ENCODE results near the gene MEF2A. TPM values are rescaled to one million over a fixed set of nuclear protein-coding genes. Genes with fewer than 3 reads are reported as not detected.

MEF2A gene
- total and polyA plus RNA-seq, 8 donors, result 56.1 to 68.4 (median 63.0) TPM

GRCh38 chr15:99727330-99727729 lies 161.5 kb downstream of the MEF2A start:
- no peaks in the 10 kb centered on the region for H3K9me3 ChIP-seq
- no peak overlapping the region for H3K27ac ChIP-seq
- ATAC-seq (no peak), DNase-seq (no peak)
- no peak for TF ChIP-seq CTCF (IDR thresholded peaks at IDR 0.05)
- H3K27me3 ChIP-seq, result no peaks in the 10 kb centered on the region
- H3K4me1 ChIP-seq, result peaks cover 0 to 9% of the 10 kb centered on the region in 2 donors
- peaks cover 0 to 19% of the 10 kb centered on the region in 2 donors for H3K36me3 ChIP-seq
- intact Hi-C loops (cut with DNase I), result loop anchor here in 1 of 2 donors (10.0 kb wide), 1 partner anchor 443 kb away; no protein-coding TSS in a partner anchor
- no peak overlapping the region for H3K4me3 ChIP-seq

- no peak overlapping the region for H3K27ac ChIP-seq
- DNase-seq (no peak), ATAC-seq (no peak)
- intact Hi-C loops (cut with DNase I), result loop anchor here in 1 of 2 donors (10.0 kb wide), 1 partner anchor 443 kb away; no protein-coding TSS in a partner anchor
- H3K36me3 ChIP-seq, result peaks cover 0 to 19% of the 10 kb centered on the region in 2 donors
- no peak for TF ChIP-seq CTCF (IDR thresholded peaks at IDR 0.05)
- no peaks in the 10 kb centered on the region for H3K9me3 ChIP-seq
- peaks cover 0 to 12% of the 10 kb centered on the region in 2 donors for H3K4me1 ChIP-seq
- no peaks in the 10 kb centered on the region for H3K27me3 ChIP-seq
- H3K4me3 ChIP-seq, result no peak overlapping the region
Measured at GRCh38 chr15:99727733-99728132, 161.9 kb downstream of the MEF2A start.

GRCh38 chr15:99728916-99729315 lies 163.1 kb downstream of the MEF2A start:
- no peak for DNase-seq
- no peak for TF ChIP-seq CTCF (IDR thresholded peaks at IDR 0.05)
- intact Hi-C loops (cut with DNase I), result loop anchor here in 1 of 2 donors (10.0 kb wide), 1 partner anchor 444 kb away; no protein-coding TSS in a partner anchor
- no peak overlapping the region for H3K4me3 ChIP-seq
- no peaks in the 10 kb centered on the region for H3K27me3 ChIP-seq
- peaks cover 0 to 15% of the 10 kb centered on the region in 2 donors for H3K4me1 ChIP-seq
- peaks cover 0 to 19% of the 10 kb centered on the region in 2 donors for H3K36me3 ChIP-seq
- no peak for ATAC-seq
- no peak overlapping the region for H3K27ac ChIP-seq
- H3K9me3 ChIP-seq, result no peaks in the 10 kb centered on the region

- peaks cover 0 to 19% of the 10 kb centered on the region in 2 donors for H3K36me3 ChIP-seq
- intact Hi-C loops (cut with DNase I), result loop anchor here in 1 of 2 donors (10.0 kb wide), 1 partner anchor 445 kb away; no protein-coding TSS in a partner anchor
- H3K4me1 ChIP-seq, result peaks cover 0 to 15% of the 10 kb centered on the region in 2 donors
- no peak overlapping the region for H3K27ac ChIP-seq
- no peak for DNase-seq
- no peak for TF ChIP-seq CTCF (IDR thresholded peaks at IDR 0.05)
- no peak overlapping the region for H3K4me3 ChIP-seq
- H3K27me3 ChIP-seq, result no peaks in the 10 kb centered on the region
- ATAC-seq, result no peak
- H3K9me3 ChIP-seq, result no peaks in the 10 kb centered on the region
Measured at GRCh38 chr15:99729327-99729726, 163.5 kb downstream of the MEF2A start.

GRCh38 chr15:99729920-99730319 lies 164.1 kb downstream of the MEF2A start:
- TF ChIP-seq CTCF (IDR thresholded peaks at IDR 0.05), result no peak
- peaks cover 0 to 15% of the 10 kb centered on the region in 2 donors for H3K4me1 ChIP-seq
- H3K36me3 ChIP-seq, result peaks cover 0 to 19% of the 10 kb centered on the region in 2 donors
- no peaks in the 10 kb centered on the region for H3K9me3 ChIP-seq
- ATAC-seq (no peak), DNase-seq (peak in 2 of 4 donors; percentile 62 to 71)
- H3K4me3 ChIP-seq, result no peak overlapping the region
- no peak overlapping the region for H3K27ac ChIP-seq
- no peaks in the 10 kb centered on the region for H3K27me3 ChIP-seq
- intact Hi-C loops (cut with DNase I), result loop anchor here in 1 of 2 donors (10.0 kb wide), 1 partner anchor 445 kb away; no protein-coding TSS in a partner anchor
